Measurements from ENCODE around the gene CTNND1. TPM values are rescaled to one million over a fixed set of nuclear protein-coding genes. Genes with fewer than 3 reads are reported as not detected.

Gene CTNND1
- total and polyA plus RNA-seq, 9 of the 15 experiments (the other 6 are each of a cell fraction or from before 2014, with no cell fraction given), result 11.1 to 74.0 (median 43.3) TPM

DNA sequence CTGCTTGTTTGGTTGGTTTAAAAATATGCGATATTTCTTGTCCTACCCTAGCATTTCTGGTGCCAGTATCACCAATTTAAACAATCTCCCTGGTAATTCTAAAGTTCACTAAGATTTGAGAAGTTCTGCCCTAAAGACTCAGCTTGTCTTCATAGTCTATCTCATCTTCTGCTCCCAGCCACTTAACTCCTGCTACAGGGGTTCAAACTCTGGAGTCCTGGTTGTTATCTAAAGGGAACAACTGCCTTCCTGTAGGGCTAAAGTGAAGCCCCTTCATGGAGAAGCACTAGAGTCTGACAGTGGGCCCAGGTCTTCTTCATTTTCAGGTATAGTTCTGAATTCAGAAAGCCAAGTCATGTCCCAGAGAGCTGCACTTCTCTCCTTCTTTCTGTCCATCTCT lies 73.2 kb downstream of the CTNND1 start:
- ChIA-PET POLR2A (interaction anchor here (1.9 to 2.2 kb wide), 2 partner anchors 10 to 13 kb away, joined by 4 to 8 read pairs; no protein-coding TSS in a partner anchor), CTCF (ENCODE audit: low intra/inter-chr PET ratio) (no interaction called here)
- FAIRE-seq (no peak), ATAC-seq (peak; percentile 21; the same call in 1 of the 3 replicates), DNase-seq (ENCODE audit: extremely low read depth in 1 of 4, low spot score in 3 of 4) (peak in 1 of 4 experiments; percentile 19)
- in situ Hi-C loops (cut with MboI) (no loop called here), intact Hi-C loops (cut with micrococcal nuclease) (loop anchor here (10.0 kb wide), 2 partner anchors 230 to 680 kb away; no protein-coding TSS in a partner anchor)
- 0% methylated on average over 1 of the region's 1 CpG for WGBS (ENCODE audit: insufficient coverage, low coverage, missing lambda C conversion rate)
- Histone ChIP-seq H2AFZ (ENCODE audit: low read depth, low read length) (no peak overlapping the region), H3K4me2 (ENCODE audit: insufficient read depth, low read length) (no peak overlapping the region), H3K27me3 (ENCODE audit: control insufficient read depth in 2 of 2, insufficient read depth in 2 of 2, low read length in 2 of 2) (peaks cover 0 to 7% of the 10 kb centered on the region in 2 experiments; a peak in 3 of 5 replicates), H3K4me3 (no peak overlapping the region), H3K36me3 (ENCODE audit: control insufficient read depth, insufficient read depth, low read length) (no peaks in the 10 kb centered on the region), H3K4me1 (replicated peaks in 1 of 2; ENCODE audit: control insufficient read depth in 2 of 2, insufficient read depth in 2 of 2, low read length in 2 of 2) (peaks cover 0 to 4% of the 10 kb centered on the region in 2 experiments; a peak in 2 of 5 replicates), H3K79me2 (ENCODE audit: control insufficient read depth, insufficient read depth, low read length) (no peaks in the 10 kb centered on the region), H3K27ac (ENCODE audit: extremely low read depth, low read depth, low read length) (no peak overlapping the region), H4K20me1 (replicated peaks; ENCODE audit: control insufficient read depth, insufficient read depth, low read length) (no peaks in the 10 kb centered on the region), H3K9ac (ENCODE audit: insufficient read depth in 1 of 2, low read depth in 2 of 2, low read length in 2 of 2) (no peak overlapping the region), H3K9me3 (replicated peaks; ENCODE audit: control insufficient read depth, insufficient read depth, low read depth, low read length) (no peaks in the 10 kb centered on the region; the same call in 1 of the 2 replicates), H3K9me1 (ENCODE audit: control insufficient read depth, insufficient read depth, low read length) (no peaks in the 10 kb centered on the region)
- no TSS peak for BruUV-seq (replicated peaks)
- no peak for TF ChIP-seq ATF7 (IDR thresholded peaks at IDR 0.05)
- no peak for TF ChIP-seq ZNF707 (CRISPR knock-in tag; conservative IDR thresholded peaks at IDR 0.05)
- TF ChIP-seq, protein P1, sequence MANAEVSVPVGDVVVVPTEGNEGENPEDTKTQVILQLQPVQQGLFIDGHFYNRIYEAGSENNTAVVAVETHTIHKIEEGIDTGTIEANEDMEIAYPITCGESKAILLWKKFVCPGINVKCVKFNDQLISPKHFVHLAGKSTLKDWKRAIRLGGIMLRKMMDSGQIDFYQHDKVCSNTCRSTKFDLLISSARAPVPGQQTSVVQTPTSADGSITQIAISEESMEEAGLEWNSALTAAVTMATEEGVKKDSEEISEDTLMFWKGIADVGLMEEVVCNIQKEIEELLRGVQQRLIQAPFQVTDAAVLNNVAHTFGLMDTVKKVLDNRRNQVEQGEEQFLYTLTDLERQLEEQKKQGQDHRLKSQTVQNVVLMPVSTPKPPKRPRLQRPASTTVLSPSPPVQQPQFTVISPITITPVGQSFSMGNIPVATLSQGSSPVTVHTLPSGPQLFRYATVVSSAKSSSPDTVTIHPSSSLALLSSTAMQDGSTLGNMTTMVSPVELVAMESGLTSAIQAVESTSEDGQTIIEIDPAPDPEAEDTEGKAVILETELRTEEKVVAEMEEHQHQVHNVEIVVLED (CRISPR knock-in tag; IDR thresholded peaks at IDR 0.05), result no peak
- peak; percentile 70 for TF ChIP-seq ARID1B (IDR thresholded peaks at IDR 0.05)
- TF ChIP-seq SUPT5H (IDR thresholded peaks at IDR 0.05), result no peak
- peak; percentile 29; the same call in 1 of the 2 replicates for TF ChIP-seq CBFA2T2 (conservative IDR thresholded peaks at IDR 0.05)
- TF ChIP-seq MEF2A (IDR thresholded peaks at IDR 0.05; ENCODE audit: control insufficient read depth, low read depth, low read length), result no peak
- TF ChIP-seq ZNF347 (CRISPR knock-in tag; IDR thresholded peaks at IDR 0.05; ENCODE audit: low read depth), result no peak
- TF ChIP-seq, protein P2, sequence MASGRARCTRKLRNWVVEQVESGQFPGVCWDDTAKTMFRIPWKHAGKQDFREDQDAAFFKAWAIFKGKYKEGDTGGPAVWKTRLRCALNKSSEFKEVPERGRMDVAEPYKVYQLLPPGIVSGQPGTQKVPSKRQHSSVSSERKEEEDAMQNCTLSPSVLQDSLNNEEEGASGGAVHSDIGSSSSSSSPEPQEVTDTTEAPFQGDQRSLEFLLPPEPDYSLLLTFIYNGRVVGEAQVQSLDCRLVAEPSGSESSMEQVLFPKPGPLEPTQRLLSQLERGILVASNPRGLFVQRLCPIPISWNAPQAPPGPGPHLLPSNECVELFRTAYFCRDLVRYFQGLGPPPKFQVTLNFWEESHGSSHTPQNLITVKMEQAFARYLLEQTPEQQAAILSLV (tag; IDR thresholded peaks at IDR 0.05), result no peak
- TF ChIP-seq GABPB2 (CRISPR knock-in tag; conservative IDR thresholded peaks at IDR 0.05), result no peak
- TF ChIP-seq MAZ (CRISPR knock-in tag; conservative IDR thresholded peaks at IDR 0.05 in 1 of 2, IDR thresholded peaks at IDR 0.05 in 1 of 2), result no peak
- no peak for TF ChIP-seq SRF (CRISPR knock-in tag; IDR thresholded peaks at IDR 0.05)
- TF ChIP-seq MCM3 (IDR thresholded peaks at IDR 0.05), result no peak
- no peak for TF ChIP-seq ZFX (CRISPR knock-in tag; IDR thresholded peaks at IDR 0.05)
- no peak for TF ChIP-seq RNF2 (IDR thresholded peaks at IDR 0.05)
- TF ChIP-seq POLR2G (IDR thresholded peaks at IDR 0.05; ENCODE audit: low read depth, low read length), result no peak
- peak; percentile 31 for TF ChIP-seq TCF3 (CRISPR knock-in tag; IDR thresholded peaks at IDR 0.05)
- no peak for TF ChIP-seq E2F3 (CRISPR knock-in tag; IDR thresholded peaks at IDR 0.05)
- no peak for TF ChIP-seq ZNF3 (CRISPR knock-in tag; IDR thresholded peaks at IDR 0.05)
- TF ChIP-seq, protein P3, sequence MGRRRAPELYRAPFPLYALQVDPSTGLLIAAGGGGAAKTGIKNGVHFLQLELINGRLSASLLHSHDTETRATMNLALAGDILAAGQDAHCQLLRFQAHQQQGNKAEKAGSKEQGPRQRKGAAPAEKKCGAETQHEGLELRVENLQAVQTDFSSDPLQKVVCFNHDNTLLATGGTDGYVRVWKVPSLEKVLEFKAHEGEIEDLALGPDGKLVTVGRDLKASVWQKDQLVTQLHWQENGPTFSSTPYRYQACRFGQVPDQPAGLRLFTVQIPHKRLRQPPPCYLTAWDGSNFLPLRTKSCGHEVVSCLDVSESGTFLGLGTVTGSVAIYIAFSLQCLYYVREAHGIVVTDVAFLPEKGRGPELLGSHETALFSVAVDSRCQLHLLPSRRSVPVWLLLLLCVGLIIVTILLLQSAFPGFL (CRISPR knock-in tag; IDR thresholded peaks at IDR 0.05), result no peak
- TF ChIP-seq ZNF232 (CRISPR knock-in tag; IDR thresholded peaks at IDR 0.05), result no peak
- TF ChIP-seq SIX5 (IDR thresholded peaks at IDR 0.05; ENCODE audit: borderline replicate concordance in 1 of 2, insufficient read depth in 1 of 2, low read depth in 1 of 2, low read length in 2 of 2), result no peak

Measured in K562 (cell line).